Measurements from ENCODE around the gene GARIN5B.

Gene GARIN5B

DNA sequence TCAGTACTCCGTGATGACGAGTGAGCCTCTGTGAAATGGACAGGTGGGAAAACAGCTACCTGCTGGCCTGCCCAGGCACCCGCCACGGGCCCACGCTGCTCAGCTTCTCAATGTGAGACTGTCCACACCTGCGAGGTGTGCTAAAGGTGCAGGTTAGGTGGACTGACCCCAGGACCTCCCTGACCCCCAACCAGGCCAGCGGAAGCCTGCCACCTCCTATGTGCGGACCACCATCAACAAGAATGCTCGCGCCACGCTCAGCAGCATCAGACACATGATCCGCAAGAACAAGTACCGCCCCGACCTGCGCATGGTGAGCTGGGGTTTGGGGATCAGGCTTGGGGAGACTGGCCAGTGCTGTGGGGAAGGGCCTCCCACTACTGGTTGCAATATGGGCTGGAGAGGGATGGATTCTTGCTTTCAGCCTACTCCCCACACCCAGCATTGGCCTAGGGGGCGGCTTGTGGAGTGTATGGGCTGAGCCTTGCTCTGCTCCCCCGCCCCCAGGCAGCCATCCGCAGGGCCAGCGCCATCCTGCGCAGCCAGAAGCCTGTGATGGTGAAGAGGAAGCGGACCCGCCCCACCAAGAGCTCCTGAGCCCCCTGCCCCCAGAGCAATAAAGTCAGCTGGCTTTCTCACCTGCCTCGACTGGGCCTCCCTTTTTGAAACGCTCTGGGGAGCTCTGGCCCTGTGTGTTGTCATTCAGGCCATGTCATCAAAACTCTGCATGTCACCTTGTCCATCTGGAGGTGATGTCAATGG is 24.9 kb upstream of the GARIN5B start:
- DNase-seq, result no peak

DNA sequence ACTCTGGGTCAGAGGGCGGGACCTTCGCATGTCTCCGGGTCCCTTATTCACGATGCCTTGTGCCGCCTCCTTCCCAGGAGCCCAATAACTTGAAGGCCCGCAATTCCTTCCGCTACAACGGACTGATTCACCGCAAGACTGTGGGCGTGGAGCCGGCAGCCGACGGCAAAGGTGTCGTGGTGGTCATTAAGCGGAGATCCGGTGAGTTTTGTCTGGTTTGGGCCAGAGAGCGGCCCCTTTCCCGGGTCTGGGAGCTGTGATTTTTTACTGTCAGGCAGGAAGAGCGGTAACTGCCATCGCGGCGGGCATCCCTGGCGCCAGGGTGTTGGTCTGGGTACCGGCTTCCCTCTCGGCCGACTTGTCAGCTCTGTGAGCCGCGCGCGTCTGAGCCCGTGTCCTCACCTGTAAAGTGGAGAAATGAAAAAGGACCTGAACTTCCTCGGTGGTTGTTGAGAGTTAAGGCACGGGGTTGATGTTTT is 23.5 kb upstream of the GARIN5B start:
- DNase-seq, result no peak

DNA sequence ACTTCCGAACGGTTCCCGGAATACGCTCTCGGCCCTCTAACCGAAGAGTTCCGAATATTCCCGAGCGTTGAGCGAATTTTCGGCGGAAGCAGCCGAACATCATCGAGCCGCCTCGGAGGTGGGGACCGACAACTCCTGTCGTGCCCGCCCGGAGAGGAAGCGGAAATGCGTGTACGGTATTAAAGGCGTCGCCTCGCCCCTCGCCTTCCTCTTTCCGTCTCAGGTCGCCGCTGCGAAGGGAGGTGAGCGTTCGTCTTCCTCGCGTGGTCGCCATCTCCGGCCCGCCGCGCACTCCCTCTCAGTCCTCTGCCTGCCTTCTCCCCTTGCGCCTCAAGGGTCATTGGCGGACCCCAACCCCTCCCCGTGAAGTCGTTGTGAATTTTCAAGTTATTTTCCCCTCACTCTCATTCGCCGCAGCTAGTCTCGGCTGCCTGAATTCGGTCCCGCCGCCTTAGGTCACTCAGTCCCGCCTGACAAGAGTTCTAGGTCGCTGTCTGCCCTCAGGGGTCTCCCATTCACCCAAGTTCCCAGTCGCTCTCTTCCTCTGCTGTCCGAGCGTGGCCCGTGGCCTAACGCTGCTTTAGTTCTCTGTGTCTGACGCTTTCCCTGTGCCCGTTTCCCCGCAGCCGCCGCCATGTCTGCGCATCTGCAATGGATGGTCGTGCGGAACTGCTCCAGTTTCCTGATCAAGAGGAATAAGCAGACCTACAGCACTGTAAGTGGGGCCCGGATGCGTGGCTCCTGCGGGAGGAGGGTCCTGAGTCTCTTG is 22.8 kb upstream of the GARIN5B start, which contains the start of gene RPL28:
RPL28 (plus strand) TSS at position 209 of the 769 bp plus-strand sequence; CDS start at position 635, 426 bp downstream.
- peak; percentile 99 for DNase-seq

DNA sequence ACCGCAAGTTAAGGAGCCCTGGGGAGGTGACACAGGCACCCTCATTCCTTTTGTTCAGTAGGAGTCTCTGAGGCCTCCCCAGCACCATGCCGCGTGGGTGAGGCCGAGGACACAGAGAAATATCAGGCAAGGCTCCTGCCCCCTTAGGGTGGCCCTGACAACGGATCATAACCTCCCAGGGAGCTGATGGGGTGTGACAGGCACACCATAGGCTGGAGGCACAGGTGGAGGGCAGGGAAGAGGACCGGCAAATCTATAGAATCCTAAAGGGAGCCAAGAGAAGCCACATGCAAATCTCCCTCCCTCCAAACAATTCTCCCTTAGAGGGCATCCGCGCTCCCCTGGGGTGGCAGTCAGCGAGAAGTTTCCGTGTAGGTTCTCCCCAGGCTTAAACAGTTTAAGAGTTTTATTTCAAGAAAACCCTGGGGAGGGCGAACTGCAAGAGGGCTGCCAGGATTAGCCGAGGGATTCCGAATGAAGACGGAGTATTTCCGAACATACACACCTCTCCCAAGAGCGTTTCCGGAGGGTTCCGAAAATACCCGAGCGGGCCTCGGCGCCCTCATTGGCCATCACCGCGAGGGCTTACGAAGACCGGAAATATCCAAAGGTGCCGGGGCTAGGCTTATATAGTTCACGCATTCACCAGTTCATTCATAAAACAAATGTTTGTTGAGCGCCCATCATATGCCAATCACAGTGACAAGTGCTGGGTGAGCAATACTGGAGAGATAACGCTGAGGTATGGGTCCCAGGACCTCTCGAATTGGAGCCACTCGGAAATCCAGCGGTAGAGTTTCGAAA is 22.1 kb upstream of the GARIN5B start:
- DNase-seq, result peak; percentile 97

- DNase-seq, result peak; percentile 40
These were observed 21.3 kb upstream of the GARIN5B start, which contains the start of gene TMEM238 for GRCh38 chr19:55384131-55384919. Gene TMEM238, minus strand, starts transcription at chr19:55384292. Its CDS starts 33 bp downstream, at chr19:55384259.

- peak; percentile 46 for DNase-seq
These were observed 20.4 kb upstream of the GARIN5B start for GRCh38 chr19:55383279-55384130.

- no peak for DNase-seq
These were observed 19.5 kb upstream of the GARIN5B start for GRCh38 chr19:55382522-55383054.

DNA sequence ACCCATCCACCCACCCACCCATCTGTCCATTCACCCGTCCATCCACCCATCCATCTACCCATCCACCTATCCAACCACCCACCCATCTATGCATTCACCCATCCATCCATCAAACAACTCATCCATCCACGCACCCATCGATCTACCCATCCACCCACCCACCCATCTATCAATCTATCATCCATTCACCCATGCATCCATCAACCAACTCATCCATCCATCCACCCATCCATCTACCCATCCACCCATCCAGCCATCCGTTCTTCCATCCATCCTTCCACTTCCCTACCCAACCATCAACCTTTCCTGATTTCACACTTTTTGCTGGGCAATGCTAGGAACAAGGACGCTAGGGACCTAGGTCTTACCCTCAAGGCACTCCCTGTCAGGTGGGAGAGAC is 19.0 kb upstream of the GARIN5B start:
- DNase-seq, result no peak

DNA sequence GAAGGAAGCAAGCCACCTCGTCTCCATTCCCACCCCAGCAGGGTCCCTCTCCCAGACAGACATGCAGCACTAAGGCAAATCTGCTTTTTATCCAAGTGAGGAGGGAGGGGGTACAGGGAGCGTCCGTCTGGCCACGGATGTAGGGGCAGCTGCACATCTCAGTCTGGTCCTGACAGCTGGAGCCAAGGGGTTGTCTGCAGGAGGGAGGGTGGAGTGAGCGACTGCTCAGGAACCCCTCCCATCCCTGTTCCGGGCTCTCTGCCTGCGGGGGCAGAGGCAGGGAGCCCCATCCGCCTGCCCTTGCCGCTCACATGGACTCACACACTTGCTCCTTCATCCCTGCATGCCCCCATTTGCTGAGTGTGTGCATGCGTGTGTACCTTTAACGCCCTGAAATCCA is 16.1 kb upstream of the GARIN5B start:
- no peak for DNase-seq

DNA sequence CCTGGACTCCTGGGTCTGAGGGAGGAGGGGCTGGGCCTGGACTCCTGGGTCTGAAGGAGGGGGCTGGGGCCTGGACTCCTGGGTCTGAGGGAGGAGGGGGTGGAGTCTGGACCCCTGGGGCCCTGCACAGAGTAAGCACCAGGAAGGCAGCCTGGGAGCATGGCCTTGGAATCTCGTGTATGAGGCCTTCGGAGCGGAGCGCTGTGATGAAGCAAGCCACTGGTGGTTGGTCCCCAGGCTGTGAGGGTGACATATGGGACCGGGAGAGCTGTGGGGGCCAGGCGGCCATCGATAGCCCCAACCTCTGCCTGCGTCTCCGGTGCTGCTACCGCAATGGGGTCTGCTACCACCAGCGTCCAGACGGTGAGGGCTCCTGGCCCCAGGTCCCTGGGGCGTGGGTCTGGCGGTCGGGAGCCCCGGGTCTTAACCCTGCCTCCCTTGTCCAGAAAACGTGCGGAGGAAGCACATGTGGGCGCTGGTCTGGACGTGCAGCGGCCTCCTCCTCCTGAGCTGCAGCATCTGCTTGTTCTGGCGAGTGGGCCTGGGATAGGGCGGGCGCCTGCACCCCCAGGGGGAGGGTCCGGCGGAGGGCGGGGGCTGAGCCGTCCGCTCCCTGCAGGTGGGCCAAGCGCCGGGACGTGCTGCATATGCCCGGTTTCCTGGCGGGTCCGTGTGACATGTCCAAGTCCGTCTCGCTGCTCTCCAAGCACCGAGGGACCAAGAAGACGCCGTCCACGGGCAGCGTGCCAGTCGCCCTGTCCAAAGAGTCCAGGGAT is 14.5 kb upstream of the GARIN5B start:
- DNase-seq, result no peak

- no peak for DNase-seq
These were observed 13.3 kb upstream of the GARIN5B start, which contains the start of gene TMEM190 for GRCh38 chr19:55376241-55376933. Gene TMEM190, plus strand, starts transcription at chr19:55376826. Its CDS starts 28 bp downstream, at chr19:55376854.

DNA sequence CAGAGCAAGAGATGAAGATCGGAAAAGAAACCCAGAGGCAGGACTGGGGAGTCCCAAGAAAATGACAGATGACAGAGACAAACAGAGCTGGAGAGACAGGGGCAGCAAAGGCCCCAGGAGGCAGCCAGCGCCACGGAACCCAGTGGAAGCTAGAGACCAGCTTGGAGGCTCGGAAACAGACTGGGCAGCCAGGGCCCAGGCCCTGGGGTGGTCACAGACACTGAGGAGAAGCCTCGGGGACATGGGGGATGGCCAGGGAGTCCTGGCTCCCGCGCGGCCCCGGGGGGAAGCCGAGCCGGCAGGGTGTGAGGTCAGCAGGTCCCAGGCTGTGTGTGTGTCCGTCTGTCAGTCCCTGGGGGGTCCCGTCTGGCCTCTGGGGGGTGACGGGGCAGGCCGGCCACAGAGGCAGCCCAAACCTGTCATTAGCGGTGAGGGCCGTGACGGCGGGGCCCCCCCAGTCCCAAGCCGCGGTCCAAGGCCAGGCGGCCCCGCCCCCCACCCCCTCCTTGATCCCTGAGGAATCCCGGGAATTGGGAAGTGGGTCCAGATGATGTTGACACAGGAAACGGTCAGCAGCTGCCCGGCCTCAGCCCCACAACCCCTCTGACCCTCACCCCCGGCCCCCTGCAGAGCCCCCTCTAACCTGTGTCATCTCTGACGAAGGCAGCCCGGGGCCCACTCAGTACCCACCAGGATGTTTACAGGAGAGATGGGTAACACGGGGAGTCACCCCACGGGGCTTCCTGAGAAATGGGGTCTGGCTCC is 11.1 kb upstream of the GARIN5B start:
- DNase-seq, result no peak

DNA sequence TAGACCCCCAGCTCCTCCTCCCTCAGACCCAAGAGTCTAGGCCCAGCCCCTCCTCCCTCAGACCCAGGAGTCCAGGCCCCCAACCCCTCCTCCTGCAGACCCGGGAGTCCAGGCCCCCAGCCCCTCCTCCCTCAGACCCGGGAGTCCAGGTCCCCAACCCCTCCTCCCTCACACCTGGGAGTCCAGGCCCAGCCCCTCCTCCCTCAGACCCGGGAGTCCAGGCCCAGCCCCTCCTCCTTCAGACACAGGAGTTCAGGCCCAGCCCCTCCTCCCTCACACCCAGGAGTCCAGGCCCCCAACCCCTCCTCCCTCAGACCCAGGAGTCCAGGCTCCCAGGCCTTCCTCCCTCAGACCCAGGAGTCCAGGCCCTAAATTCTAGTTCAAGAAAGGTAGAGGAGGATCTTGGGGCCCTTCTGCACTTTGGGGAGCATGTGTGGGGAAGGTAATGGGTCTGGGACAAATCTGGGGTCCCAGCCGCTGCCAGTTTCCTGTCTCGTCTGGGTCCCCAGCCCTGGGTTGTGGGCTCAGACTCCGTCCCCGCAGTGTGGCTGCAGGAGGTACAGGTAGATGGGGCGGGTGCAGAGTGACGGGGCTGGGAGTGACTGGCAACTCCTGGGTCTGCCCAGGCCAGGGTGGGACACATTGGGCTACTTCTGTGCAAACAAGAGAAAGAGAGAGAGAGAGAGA is 10.4 kb upstream of the GARIN5B start:
- DNase-seq, result no peak

DNA sequence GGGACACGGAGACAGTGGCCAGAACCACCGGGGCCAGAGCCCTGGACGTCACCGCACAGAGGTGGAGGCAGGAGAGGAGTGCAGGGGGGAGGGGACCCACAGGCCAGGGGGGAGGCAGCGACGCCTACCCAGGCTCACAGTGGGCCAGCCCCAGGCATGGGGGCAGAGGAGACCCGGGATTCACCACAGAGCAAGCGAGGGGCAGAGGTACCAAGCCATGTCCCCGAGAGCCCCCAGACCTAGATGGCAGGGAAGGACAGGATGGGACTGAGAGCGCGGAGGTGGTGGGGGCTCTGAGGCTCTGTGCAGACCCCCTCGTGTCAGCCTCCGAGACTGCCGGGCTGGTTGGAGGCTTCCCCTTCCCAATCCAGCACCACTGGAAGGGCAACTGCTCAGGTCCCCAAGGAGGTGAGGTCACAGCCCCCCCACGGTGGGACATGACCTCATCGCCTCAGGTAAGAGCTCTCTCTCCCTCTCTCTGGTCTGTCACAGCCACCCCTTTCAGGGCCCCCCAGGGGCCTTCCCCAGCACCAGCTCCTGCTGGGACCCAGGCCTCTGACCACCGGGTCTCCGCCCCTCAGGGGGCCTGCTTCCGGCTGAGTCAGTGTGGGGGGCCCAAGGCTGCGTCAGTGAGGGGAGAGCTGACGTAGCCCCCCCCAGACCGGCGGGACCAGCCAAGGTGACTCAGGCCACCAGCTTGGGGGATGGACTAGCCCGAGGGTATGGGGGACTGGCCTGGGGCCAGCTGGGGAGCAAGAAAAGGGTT is 9.4 kb upstream of the GARIN5B start:
- DNase-seq, result no peak

- no peak for DNase-seq
These were observed 7.4 kb upstream of the GARIN5B start, which contains the start of gene IL11 for GRCh38 chr19:55370305-55370988. Gene IL11, minus strand, starts transcription at chr19:55370463. Its CDS starts 153 bp downstream, at chr19:55370310.

DNA sequence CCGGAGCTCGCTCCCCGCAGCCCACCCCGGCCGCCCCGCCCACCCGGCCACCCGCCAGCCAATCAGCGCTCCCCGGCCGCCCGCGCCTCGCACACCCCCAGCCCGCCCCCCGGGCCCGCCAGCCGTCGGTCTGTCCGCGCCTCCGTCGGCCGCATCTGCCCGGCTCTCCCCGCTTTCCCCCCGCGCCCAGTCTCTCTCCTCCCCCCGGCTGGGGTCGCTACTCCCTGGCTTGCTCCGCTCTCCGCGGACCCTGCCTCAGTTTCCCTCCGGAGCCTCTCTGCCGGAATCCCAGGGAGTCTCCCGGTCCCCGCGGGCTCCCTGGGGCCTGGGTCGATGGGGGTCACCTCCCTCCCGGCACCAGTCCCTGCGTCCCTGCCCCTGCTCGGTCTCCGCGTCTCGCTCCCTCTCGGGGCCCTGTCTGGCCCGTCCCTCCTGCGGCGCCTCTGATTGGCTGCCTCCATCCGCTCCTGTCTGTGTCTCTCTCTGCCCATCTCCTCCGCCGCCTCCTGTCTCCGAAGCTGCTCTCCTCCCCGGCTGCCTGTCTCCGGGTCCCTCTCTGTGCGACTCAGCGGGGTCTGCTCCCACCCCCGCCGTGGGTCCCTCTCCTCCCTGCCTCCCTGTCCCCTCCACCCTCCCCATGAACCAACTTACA is 6.7 kb upstream of the GARIN5B start:
- DNase-seq, result no peak

Data from CD4-positive, alpha-beta T cell treated with Interleukin-21 for 1 hour (primary cell).